ENCODE results near the gene HK2. TPM values are rescaled to one million over a fixed set of nuclear protein-coding genes. Genes with fewer than 3 reads are reported as not detected.

Gene HK2
- total and polyA plus RNA-seq, 2 experiments from 2014 or later = 24.2 to 25.3 TPM

DNA sequence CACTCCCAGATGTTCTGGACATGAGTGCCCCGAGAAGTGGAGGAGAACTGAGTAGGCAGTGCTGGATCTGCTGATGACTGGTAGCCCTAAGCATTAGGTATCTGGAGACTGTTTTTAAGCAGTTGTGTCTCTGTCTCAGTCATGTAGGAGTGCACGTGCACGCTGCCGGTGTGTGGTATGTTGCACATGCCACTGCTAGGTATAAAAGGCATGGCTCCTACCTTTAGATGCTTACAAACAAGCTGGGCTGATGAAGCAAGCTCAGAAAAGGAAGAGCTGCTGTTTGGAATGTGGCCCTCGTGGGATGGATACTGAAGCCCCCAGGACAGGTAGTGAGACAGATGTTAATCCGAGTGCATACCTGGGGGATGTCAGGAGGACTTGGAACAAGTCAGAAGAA is 49.1 kb downstream of the HK2 start:
- Histone ChIP-seq H3K9ac (no peak overlapping the region), H3K4me2 (ENCODE audit: unreplicated experiment) (no peak overlapping the region), H3K27me3 (replicated peaks; ENCODE audit: insufficient read depth) (no peaks in the 10 kb centered on the region), H4K20me1 (ENCODE audit: insufficient read depth) (no peaks in the 10 kb centered on the region), H3K4me1 (ENCODE audit: insufficient read depth) (peaks cover 15% of the 10 kb centered on the region), H3K4me3 (no peak overlapping the region), H2AFZ (no peak overlapping the region), H3K79me2 (ENCODE audit: insufficient read depth) (no peaks in the 10 kb centered on the region), H3K9me3 (ENCODE audit: low read depth) (no peaks in the 10 kb centered on the region), H3F3A (ENCODE audit: insufficient read depth) (peaks cover 21% of the 10 kb centered on the region), H3K36me3 (ENCODE audit: low read depth) (peaks cover 58% of the 10 kb centered on the region), H3K9me2 (ENCODE audit: insufficient read depth) (no peaks in the 10 kb centered on the region), H3K27ac (no peak overlapping the region)
- in situ Hi-C loops (cut with MboI) = loop anchor here (10.0 kb wide), 1 partner anchor 178 kb away; no protein-coding TSS in a partner anchor
- 89 to 92% methylated on average over 6 of the region's 6 CpGs for WGBS, 2 experiments (ENCODE audit: low coverage in 1 of 2, low lambda C conversion rate in 2 of 2, missing lambda C conversion rate in 2 of 2)
- no peak for DNase-seq
- TF ChIP-seq EZH2phosphoT487 (IDR thresholded peaks at IDR 0.05; ENCODE audit: insufficient read depth, low read depth) (no peak), EZH2 (IDR thresholded peaks at IDR 0.05; ENCODE audit: insufficient read depth, poor library complexity, severe bottlenecking) (no peak)

- 97 to 99% methylated on average over 5 of the region's 5 CpGs for WGBS, 2 experiments (ENCODE audit: low coverage in 1 of 2, low lambda C conversion rate in 2 of 2, missing lambda C conversion rate in 2 of 2)
- H3F3A ChIP-seq (ENCODE audit: insufficient read depth) = peaks cover 30% of the 10 kb centered on the region
- no peaks in the 10 kb centered on the region for H3K9me2 ChIP-seq (ENCODE audit: insufficient read depth)
- H3K9ac ChIP-seq = no peak overlapping the region
- H3K27ac ChIP-seq = no peak overlapping the region
- H3K4me2 ChIP-seq (ENCODE audit: unreplicated experiment) = no peak overlapping the region
- peaks cover 23% of the 10 kb centered on the region for H3K4me1 ChIP-seq (ENCODE audit: insufficient read depth)
- H3K36me3 ChIP-seq (ENCODE audit: low read depth) = peaks cover 62% of the 10 kb centered on the region
- TF ChIP-seq EZH2 (IDR thresholded peaks at IDR 0.05; ENCODE audit: insufficient read depth, poor library complexity, severe bottlenecking) (no peak), EZH2phosphoT487 (IDR thresholded peaks at IDR 0.05; ENCODE audit: insufficient read depth, low read depth) (no peak)
- no peaks in the 10 kb centered on the region for H3K79me2 ChIP-seq (ENCODE audit: insufficient read depth)
- H3K27me3 ChIP-seq (replicated peaks; ENCODE audit: insufficient read depth) = no peaks in the 10 kb centered on the region
- in situ Hi-C loops (cut with MboI) = loop anchor here (10.0 kb wide), 1 partner anchor 179 kb away; no protein-coding TSS in a partner anchor
- H4K20me1 ChIP-seq (ENCODE audit: insufficient read depth) = no peaks in the 10 kb centered on the region
- no peaks in the 10 kb centered on the region for H3K9me3 ChIP-seq (ENCODE audit: low read depth)
- DNase-seq = no peak
- no peak overlapping the region for H3K4me3 ChIP-seq
- H2AFZ ChIP-seq = no peak overlapping the region
These were observed 50.3 kb downstream of the HK2 start for GRCh38 chr2:74884118-74884762.

DNA sequence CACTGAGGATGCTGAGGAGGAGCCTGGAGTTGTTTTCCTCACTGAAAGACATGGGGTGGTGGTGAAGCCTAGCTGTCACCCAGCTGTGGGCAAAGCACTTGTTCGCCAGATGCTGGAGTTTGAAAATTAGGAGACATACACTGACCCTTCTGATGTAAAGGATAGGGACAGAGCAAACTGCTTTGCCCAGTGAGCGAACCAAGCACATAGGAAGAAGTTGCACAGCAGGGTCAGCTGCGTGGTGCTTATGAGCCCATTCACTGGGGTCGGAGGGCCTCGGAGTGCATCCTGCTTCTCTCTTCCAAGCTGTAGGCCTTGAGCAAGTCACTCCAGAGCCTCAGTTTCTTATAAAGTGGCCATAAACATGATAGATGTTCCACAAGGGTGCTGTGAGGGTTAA is 50.9 kb downstream of the HK2 start:
- no peak overlapping the region for H3K9ac ChIP-seq
- no peak overlapping the region for H3K27ac ChIP-seq
- no peaks in the 10 kb centered on the region for H3K9me3 ChIP-seq (ENCODE audit: low read depth)
- H3F3A ChIP-seq (ENCODE audit: insufficient read depth) = peaks cover 30% of the 10 kb centered on the region
- DNase-seq = no peak
- H2AFZ ChIP-seq = no peak overlapping the region
- no peaks in the 10 kb centered on the region for H3K27me3 ChIP-seq (replicated peaks; ENCODE audit: insufficient read depth)
- H3K79me2 ChIP-seq (ENCODE audit: insufficient read depth) = no peaks in the 10 kb centered on the region
- TF ChIP-seq EZH2phosphoT487 (IDR thresholded peaks at IDR 0.05; ENCODE audit: insufficient read depth, low read depth) (no peak), EZH2 (IDR thresholded peaks at IDR 0.05; ENCODE audit: insufficient read depth, poor library complexity, severe bottlenecking) (no peak)
- no peak overlapping the region for H3K4me2 ChIP-seq (ENCODE audit: unreplicated experiment)
- WGBS, 2 experiments (ENCODE audit: low coverage in 1 of 2, low lambda C conversion rate in 2 of 2, missing lambda C conversion rate in 2 of 2) = 98% methylated on average over 5 of the region's 5 CpGs
- peaks cover 23% of the 10 kb centered on the region for H3K4me1 ChIP-seq (ENCODE audit: insufficient read depth)
- in situ Hi-C loops (cut with MboI) = loop anchor here (10.0 kb wide), 1 partner anchor 180 kb away; no protein-coding TSS in a partner anchor
- no peaks in the 10 kb centered on the region for H3K9me2 ChIP-seq (ENCODE audit: insufficient read depth)
- no peak overlapping the region for H3K4me3 ChIP-seq
- peaks cover 62% of the 10 kb centered on the region for H3K36me3 ChIP-seq (ENCODE audit: low read depth)
- H4K20me1 ChIP-seq (ENCODE audit: insufficient read depth) = no peaks in the 10 kb centered on the region

GRCh38 chr2:74886251-74886650 is 52.3 kb downstream of the HK2 start:
- Histone ChIP-seq H3K4me2 (ENCODE audit: unreplicated experiment) (no peak overlapping the region), H3K27me3 (replicated peaks; ENCODE audit: insufficient read depth) (no peaks in the 10 kb centered on the region), H3K4me1 (ENCODE audit: insufficient read depth) (peaks cover 23% of the 10 kb centered on the region), H3K27ac (no peak overlapping the region), H3K9me2 (ENCODE audit: insufficient read depth) (no peaks in the 10 kb centered on the region), H3F3A (ENCODE audit: insufficient read depth) (peaks cover 30% of the 10 kb centered on the region), H3K9ac (no peak overlapping the region), H3K9me3 (ENCODE audit: low read depth) (no peaks in the 10 kb centered on the region), H3K79me2 (ENCODE audit: insufficient read depth) (no peaks in the 10 kb centered on the region), H2AFZ (no peak overlapping the region), H4K20me1 (ENCODE audit: insufficient read depth) (no peaks in the 10 kb centered on the region), H3K4me3 (no peak overlapping the region), H3K36me3 (ENCODE audit: low read depth) (peaks cover 70% of the 10 kb centered on the region)
- TF ChIP-seq EZH2phosphoT487 (IDR thresholded peaks at IDR 0.05; ENCODE audit: insufficient read depth, low read depth) (no peak), EZH2 (IDR thresholded peaks at IDR 0.05; ENCODE audit: insufficient read depth, poor library complexity, severe bottlenecking) (no peak)
- in situ Hi-C loops (cut with MboI) = loop anchor here (10.0 kb wide), 1 partner anchor 181 kb away; no protein-coding TSS in a partner anchor
- 86% methylated on average over 8 of the region's 8 CpGs for WGBS, 2 experiments (ENCODE audit: low coverage in 1 of 2, low lambda C conversion rate in 2 of 2, missing lambda C conversion rate in 2 of 2)
- DNase-seq = no peak

Data from GM23248 (cell line).